Peyer's patch (tissue), 4 donors: Measurements from ENCODE around the gene NPBWR2.
"Not testable (repeated sequence)": the region's sequence is repeated elsewhere in the genome, so short reads cannot be mapped to it uniquely, and the experiment has no call there.

Experiments used
- POLR2A ChIP-seq, 2 donors: fragments of 450-650 bp; IDR thresholded peaks; one replicate each; pipeline ENCODE4 v1.5.1; 2017; ENCODE audit warnings: antibody characterized with exemption in 2 of 2, mild to moderate bottlenecking in 2 of 2, moderate library complexity in 2 of 2
- TF ChIP-seq, protein P1 (sequence below), 6 experiments: fragments of 450-650 bp in 4 of 6; fragments of 200-600 bp in 2 of 6; sonication (generic) in 1 of 6; IDR thresholded peaks; one replicate each; pipeline ENCODE4 v1.5.1; 2017 to 2019; ENCODE audit warnings: antibody characterized with exemption in 6 of 6, mild to moderate bottlenecking in 3 of 6, moderate library complexity in 1 of 6

GRCh38 chr20:64123517-64123916 lies 16.2 kb upstream of the NPBWR2 start:
- TF ChIP-seq, protein P1, sequence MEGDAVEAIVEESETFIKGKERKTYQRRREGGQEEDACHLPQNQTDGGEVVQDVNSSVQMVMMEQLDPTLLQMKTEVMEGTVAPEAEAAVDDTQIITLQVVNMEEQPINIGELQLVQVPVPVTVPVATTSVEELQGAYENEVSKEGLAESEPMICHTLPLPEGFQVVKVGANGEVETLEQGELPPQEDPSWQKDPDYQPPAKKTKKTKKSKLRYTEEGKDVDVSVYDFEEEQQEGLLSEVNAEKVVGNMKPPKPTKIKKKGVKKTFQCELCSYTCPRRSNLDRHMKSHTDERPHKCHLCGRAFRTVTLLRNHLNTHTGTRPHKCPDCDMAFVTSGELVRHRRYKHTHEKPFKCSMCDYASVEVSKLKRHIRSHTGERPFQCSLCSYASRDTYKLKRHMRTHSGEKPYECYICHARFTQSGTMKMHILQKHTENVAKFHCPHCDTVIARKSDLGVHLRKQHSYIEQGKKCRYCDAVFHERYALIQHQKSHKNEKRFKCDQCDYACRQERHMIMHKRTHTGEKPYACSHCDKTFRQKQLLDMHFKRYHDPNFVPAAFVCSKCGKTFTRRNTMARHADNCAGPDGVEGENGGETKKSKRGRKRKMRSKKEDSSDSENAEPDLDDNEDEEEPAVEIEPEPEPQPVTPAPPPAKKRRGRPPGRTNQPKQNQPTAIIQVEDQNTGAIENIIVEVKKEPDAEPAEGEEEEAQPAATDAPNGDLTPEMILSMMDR (IDR thresholded peaks at IDR 0.05): not testable (repeated sequence)
- not testable (repeated sequence) for TF ChIP-seq POLR2A (IDR thresholded peaks at IDR 0.05)
